Ishikawa (cell line): Measurements from ENCODE around the gene FAM236A.
"Not testable (repeated sequence)": the region's sequence is repeated elsewhere in the genome, so short reads cannot be mapped to it uniquely, and the experiment has no call there.

Experiments used
- CREB1 ChIP-seq: IDR thresholded peaks from 2 replicates; pipeline ENCODE4 v1.6.1; 2012; ENCODE audit warnings: low read depth
- EGR1 ChIP-seq: IDR thresholded peaks from 2 replicates; pipeline ENCODE4 v1.6.1; 2012
- EP300 ChIP-seq: IDR thresholded peaks from 2 replicates; pipeline ENCODE4 v1.6.1; 2012; ENCODE audit warnings: borderline replicate concordance
- RAD21 ChIP-seq: IDR thresholded peaks from 2 replicates; pipeline ENCODE4 v1.6.1; 2012; ENCODE audit warnings: low read depth
- REST ChIP-seq: IDR thresholded peaks from 2 replicates; pipeline ENCODE4 v1.6.1; 2012; ENCODE audit warnings: low read depth, mild to moderate bottlenecking
- TAF1 ChIP-seq: IDR thresholded peaks from 2 replicates; pipeline ENCODE4 v1.6.1; 2012; ENCODE audit warnings: low read depth, mild to moderate bottlenecking
- TCF12 ChIP-seq: IDR thresholded peaks from 2 replicates; pipeline ENCODE4 v1.6.1; 2012; ENCODE audit warnings: low read depth
- YY1 ChIP-seq: IDR thresholded peaks from 2 replicates; pipeline ENCODE4 v1.6.1; 2012; ENCODE audit warnings: low read depth

The FAM236A gene

GRCh38 chrX:72937906-72938305, at the start of gene FAM236A:
Gene FAM236A, plus strand, starts transcription at chrX:72938206. Its CDS starts 57 bp downstream, at chrX:72938263.
- not testable (repeated sequence) for TF ChIP-seq EGR1, REST, TAF1

GRCh38 chrX:72912315-72912714, 25.7 kb upstream of the FAM236A start, which contains the start of gene FAM236C:
Gene FAM236C, plus strand, starts transcription at chrX:72912615. Its CDS starts 100 bp downstream, at chrX:72912715.
- TF ChIP-seq CREB1, YY1, TCF12: not testable (repeated sequence)

- TF ChIP-seq RAD21, EP300, YY1: not testable (repeated sequence)
Measured at GRCh38 chrX:72943819-72944169, 5.8 kb downstream of the FAM236A start, which contains the start of gene DMRTC1. Gene DMRTC1, minus strand, starts transcription at chrX:72943837. Its CDS starts 68,143 bp downstream, at chrX:72875694.
